Measurements from ENCODE around the gene CUEDC1.

DNA sequence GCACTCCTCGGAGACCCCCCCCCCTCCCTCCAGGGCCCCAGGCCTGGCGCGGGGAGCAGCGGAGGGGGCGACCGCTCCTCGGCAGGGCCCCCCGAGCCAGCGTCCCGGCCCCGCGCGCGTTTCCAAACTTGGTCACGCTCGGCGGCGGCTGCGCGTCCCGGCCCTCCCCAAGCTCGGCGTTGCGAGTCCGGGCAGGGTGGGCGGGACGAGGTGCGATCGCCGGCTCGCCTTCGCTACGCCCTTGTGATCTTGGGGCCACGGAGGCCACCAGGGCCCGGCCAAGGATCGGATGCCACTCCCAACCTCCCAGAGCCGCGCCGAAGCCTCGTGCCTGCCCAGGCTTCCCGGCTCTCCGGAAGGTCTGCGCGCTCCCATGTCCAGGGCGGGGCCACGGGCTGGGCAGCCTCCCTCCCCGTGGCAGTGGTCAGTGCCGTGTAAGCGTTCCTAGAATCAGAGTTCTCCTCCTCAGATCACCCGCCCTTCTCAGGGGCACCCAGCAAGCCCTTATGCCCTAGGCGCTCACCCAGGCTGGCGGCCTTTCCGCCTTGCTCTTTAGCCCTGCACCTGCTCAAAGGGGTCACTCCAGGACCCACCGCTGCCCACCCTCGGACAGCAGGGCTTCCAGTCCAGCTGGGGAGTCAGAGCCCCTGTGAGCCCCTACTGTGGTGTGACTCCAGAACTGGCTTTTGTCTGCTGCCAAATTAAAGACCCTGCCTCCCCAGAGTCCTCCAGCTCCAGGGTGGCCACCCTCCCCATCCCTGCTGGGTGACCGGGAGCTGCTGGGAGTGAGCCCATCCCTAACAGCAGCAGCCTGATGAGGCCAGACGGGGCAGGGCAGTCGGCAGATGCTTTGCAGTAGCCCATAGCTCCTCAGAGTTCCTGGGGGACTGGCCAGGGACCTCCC lies 93.2 kb downstream of the CUEDC1 start:
- TF ChIP-seq CTCF (IDR thresholded peaks at IDR 0.05; ENCODE audit: low read depth, low read length) (no peak), EZH2phosphoT487 (IDR thresholded peaks at IDR 0.05; ENCODE audit: low read depth) (no peak)

All from OCI-LY3 (cell line).